Upper lobe of left lung (tissue), 4 donors: Measurements from ENCODE around the gene COL18A1.

ENCODE experiments used
- CTCF ChIP-seq, 6 experiments: fragments of 450-650 bp in 4 of 6; fragments of 200-600 bp in 2 of 6; sonication (generic) in 2 of 6; IDR thresholded peaks; one replicate each; pipeline ENCODE4 v1.5.1; 2016 to 2019; ENCODE audit warnings: antibody characterized with exemption in 6 of 6
- EP300 ChIP-seq, 4 donors: sonication (generic); formaldehyde crosslinking; IDR thresholded peaks; one replicate each; pipeline ENCODE4 v1.5.1; 2017; ENCODE audit warnings: antibody characterized with exemption in 4 of 4, control low read depth in 2 of 4
- POLR2A ChIP-seq, 4 donors: fragments of 450-650 bp; IDR thresholded peaks; one replicate each; pipeline ENCODE4 v1.5.1; 2016 to 2017; ENCODE audit warnings: antibody characterized with exemption in 4 of 4, mild to moderate bottlenecking in 2 of 4

GRCh38 chr21:45393021-45393420 lies 11.9 kb upstream of the COL18A1 start:
- TF ChIP-seq CTCF (IDR thresholded peaks at IDR 0.05) (no peak), POLR2A (IDR thresholded peaks at IDR 0.05) (no peak), EP300 (IDR thresholded peaks at IDR 0.05) (no peak)
